Sigmoid colon (tissue), 4 donors: ENCODE results near the gene SIRT5.

Source experiments
- CTCF ChIP-seq, 4 experiments: fragments of 450-650 bp in 3 of 4; fragments of 200-600 bp in 1 of 4; IDR thresholded peaks; one replicate each; pipeline ENCODE4 v1.5.1; 2016 to 2019; ENCODE audit warnings: antibody characterized with exemption in 4 of 4, mild to moderate bottlenecking in 3 of 4, moderate library complexity in 2 of 4
- POLR2A ChIP-seq, 2 donors: fragments of 450-650 bp; IDR thresholded peaks; one replicate each; pipeline ENCODE4 v1.6.1; 2016; ENCODE audit warnings: antibody characterized with exemption in 2 of 2, mild to moderate bottlenecking in 2 of 2, moderate library complexity in 2 of 2
- POLR2AphosphoS5 ChIP-seq, 4 donors: sonication (generic); formaldehyde crosslinking; IDR thresholded peaks; one replicate each; pipeline ENCODE4 v1.6.1; 2017; ENCODE audit warnings: antibody characterized with exemption in 4 of 4

DNA sequence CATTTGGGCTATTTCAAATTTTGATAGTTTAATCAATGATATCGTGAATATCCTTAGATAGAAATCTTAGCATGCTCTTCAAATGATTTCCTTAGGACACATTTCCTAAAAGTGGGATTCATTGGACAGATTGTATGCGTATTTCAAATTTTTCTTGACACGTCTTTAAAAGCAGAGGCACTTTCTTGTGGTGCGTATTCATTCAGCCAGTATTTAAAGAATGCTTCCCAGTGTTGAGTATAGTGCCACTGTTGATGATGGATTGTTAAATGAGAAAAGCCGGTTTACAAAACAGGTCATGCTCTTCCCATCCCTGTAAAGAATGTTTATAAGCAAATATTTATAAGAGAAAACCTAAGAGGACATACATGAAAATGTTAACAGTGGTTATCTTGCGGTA is 25.6 kb downstream of the SIRT5 start:
- no peak for TF ChIP-seq CTCF (IDR thresholded peaks at IDR 0.05)
- no peak for TF ChIP-seq POLR2A (IDR thresholded peaks at IDR 0.05)
- TF ChIP-seq POLR2AphosphoS5 (IDR thresholded peaks at IDR 0.05) = no peak
